Heart left ventricle (tissue), 13 donors: ENCODE data around the gene ATG9B.

Experiments used
- POLR2A ChIP-seq, 2 donors: fragments of 450-650 bp; IDR thresholded peaks; one replicate each; pipeline ENCODE4 v1.6.1; 2017; ENCODE audit warnings: antibody characterized with exemption in 2 of 2, mild to moderate bottlenecking in 2 of 2, moderate library complexity in 2 of 2
- TF ChIP-seq, protein P1 (sequence below), 12 donors: fragments of 200-600 bp; sonication (generic) in 4 of 12; IDR thresholded peaks; one replicate each; pipeline versions ENCODE4 v1.5.0 to v1.8.0; 2018 to 2022; ENCODE audit warnings: antibody characterized with exemption in 12 of 12, mild to moderate bottlenecking in 5 of 12
- donor health status: ischemic (EF 13 %, LVEDD 7.1; RV severe dilation, severe dysfunction).
- donor health status: DM: no; HTN: yes; CAD: no.
- donor health status: DM: no; HTN: no; CAD: no.
- donor health status: ischemic (EF 25% LVEDD 6.9; RV normal size, moderate dysfunction).
- donor health status: ischemic (EF 25% LVEDD 5.7; RV mildly dilated, moderate dysfunction).
- donor health status: ischemic (EF 35%, LVEDD 5.7; RV mildly dilated, moderate dysfunction).
- donor health status: nonischemic (EF 11% LVEDD 7.7; RV severe dilation, severe dysfunction).
- donor health status: DM: yes; HTN: yes; CAD: no.
- donor health status: PGD.
- donor health status: ischemic (EF 29% LVEDD 5.4; RV normal size, mild dysfunction).
- donor health status: nonischemic (EF 23%, LVEDD 6.1; RV moderate dilation, normal function).

DNA sequence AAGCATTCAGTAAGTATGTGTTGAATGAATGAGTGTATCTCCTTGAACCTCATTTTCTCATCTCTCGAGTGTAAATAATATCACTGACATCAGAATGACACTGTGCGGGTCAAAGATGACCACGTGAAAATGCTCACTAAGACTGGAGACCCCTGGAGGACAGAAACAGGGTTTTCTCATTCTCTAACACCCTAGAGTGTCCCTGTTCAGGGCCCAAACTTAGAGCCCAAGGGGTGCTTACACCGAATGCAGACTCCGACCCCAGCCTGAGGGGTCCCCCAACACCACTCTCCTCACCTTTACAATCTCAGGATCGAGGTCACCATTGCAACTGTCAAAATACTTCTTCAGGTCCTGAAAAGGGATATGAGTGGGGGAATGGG is 32.0 kb upstream of the ATG9B start:
- TF ChIP-seq POLR2A (IDR thresholded peaks at IDR 0.05): no peak
- TF ChIP-seq, protein P1, sequence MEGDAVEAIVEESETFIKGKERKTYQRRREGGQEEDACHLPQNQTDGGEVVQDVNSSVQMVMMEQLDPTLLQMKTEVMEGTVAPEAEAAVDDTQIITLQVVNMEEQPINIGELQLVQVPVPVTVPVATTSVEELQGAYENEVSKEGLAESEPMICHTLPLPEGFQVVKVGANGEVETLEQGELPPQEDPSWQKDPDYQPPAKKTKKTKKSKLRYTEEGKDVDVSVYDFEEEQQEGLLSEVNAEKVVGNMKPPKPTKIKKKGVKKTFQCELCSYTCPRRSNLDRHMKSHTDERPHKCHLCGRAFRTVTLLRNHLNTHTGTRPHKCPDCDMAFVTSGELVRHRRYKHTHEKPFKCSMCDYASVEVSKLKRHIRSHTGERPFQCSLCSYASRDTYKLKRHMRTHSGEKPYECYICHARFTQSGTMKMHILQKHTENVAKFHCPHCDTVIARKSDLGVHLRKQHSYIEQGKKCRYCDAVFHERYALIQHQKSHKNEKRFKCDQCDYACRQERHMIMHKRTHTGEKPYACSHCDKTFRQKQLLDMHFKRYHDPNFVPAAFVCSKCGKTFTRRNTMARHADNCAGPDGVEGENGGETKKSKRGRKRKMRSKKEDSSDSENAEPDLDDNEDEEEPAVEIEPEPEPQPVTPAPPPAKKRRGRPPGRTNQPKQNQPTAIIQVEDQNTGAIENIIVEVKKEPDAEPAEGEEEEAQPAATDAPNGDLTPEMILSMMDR (IDR thresholded peaks at IDR 0.05): no peak
